Mesodermal cell (in vitro differentiated cells): ENCODE measurements around the gene PARPBP.
"Not testable (repeated sequence)": the region's sequence is repeated elsewhere in the genome, so short reads cannot be mapped to it uniquely, and the experiment has no call there.

Source experiments
- H3K27ac ChIP-seq: 2 replicates; pipeline ENCODE4 v1.7.0; 2013; ENCODE audit warnings: mild to moderate bottlenecking, low read depth, low read length, moderate library complexity; ENCODE audit not compliant: severe bottlenecking
- H3K36me3 ChIP-seq: 2 replicates; pipeline ENCODE4 v1.7.1; 2013; ENCODE audit warnings: mild to moderate bottlenecking, low read length, moderate library complexity; ENCODE audit not compliant: control insufficient read depth, insufficient read depth
- H3K4me1 ChIP-seq: one replicate; pipeline ENCODE4 v1.7.1; 2013; ENCODE audit warnings: mild to moderate bottlenecking, low read length; ENCODE audit not compliant: insufficient read depth, control insufficient read depth, poor library complexity, severe bottlenecking
- H3K4me3 ChIP-seq: 2 replicates; pipeline ENCODE4 v1.7.0; 2013; ENCODE audit warnings: low read length, control low read depth, mild to moderate bottlenecking; ENCODE audit not compliant: insufficient read depth, poor library complexity, severe bottlenecking; ENCODE audit errors: extremely low read depth
- H3K9me3 ChIP-seq: 2 replicates; pipeline ENCODE4 v1.7.1; 2013; ENCODE audit warnings: mild to moderate bottlenecking, low read length, moderate library complexity; ENCODE audit not compliant: control insufficient read depth
- WGBS, 2 experiments: methylation state at CpG; one replicate each; pipeline ENCODE4 v1.1.5; 2013; ENCODE audit warnings: missing lambda C conversion rate in 2 of 2; ENCODE audit not compliant: insufficient coverage in 2 of 2; 5-methylcytosine and 5-hydroxymethylcytosine counted together

PARPBP gene

DNA sequence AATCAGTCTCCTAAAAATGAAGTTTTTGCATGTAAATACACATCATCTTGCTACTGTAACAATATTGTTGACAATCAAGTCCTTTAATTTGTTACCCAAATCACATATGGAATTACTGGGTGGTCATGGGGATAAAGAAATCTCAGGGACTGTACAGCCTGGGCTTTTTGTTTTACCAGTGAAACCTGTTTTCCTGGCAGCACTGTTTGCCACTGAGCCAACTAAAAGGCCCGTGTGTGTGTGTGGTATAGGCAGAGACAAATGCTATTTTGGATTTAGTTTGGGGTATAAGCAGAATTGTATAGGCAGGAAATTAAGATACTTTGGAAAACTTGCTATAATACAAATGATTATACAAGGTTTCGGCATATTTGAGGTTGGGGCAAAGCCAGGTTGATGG lies 5.8 kb upstream of the PARPBP start:
- 86 to 100% methylated on average over 1 of the region's 2 CpGs for WGBS, 2 experiments
- no peak overlapping the region for H3K4me3 ChIP-seq
- no peaks in the 10 kb centered on the region for H3K9me3 ChIP-seq
- H3K27ac ChIP-seq, result no peak overlapping the region
- peaks cover 55% of the 10 kb centered on the region for H3K36me3 ChIP-seq
- H3K4me1 ChIP-seq, result no peaks in the 10 kb centered on the region

DNA sequence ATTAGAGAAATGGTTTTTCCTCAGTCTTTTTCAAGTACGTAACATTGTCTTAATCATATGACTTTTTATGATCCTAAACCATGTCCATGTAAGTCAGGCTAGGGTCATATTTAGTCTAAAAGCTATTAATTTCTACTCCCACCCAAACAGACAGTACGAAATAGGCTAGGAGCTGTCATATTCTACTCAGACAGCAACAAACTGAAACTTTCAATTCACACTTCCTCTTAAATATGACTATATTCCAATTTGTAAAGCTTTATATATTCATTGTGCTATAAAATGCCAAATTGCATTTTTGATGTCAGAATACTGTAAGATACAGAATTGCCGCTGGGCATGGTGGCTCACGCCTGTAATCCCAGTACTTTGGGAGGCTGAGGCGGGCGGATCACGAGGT lies 3.6 kb upstream of the PARPBP start:
- H3K9me3 ChIP-seq, result no peaks in the 10 kb centered on the region
- WGBS, 2 experiments, result 89 to 90% methylated on average over 5 of the region's 7 CpGs
- H3K4me1 ChIP-seq, result no peaks in the 10 kb centered on the region
- H3K27ac ChIP-seq, result no peak overlapping the region
- no peak overlapping the region for H3K4me3 ChIP-seq
- H3K36me3 ChIP-seq, result peaks cover 38% of the 10 kb centered on the region

DNA sequence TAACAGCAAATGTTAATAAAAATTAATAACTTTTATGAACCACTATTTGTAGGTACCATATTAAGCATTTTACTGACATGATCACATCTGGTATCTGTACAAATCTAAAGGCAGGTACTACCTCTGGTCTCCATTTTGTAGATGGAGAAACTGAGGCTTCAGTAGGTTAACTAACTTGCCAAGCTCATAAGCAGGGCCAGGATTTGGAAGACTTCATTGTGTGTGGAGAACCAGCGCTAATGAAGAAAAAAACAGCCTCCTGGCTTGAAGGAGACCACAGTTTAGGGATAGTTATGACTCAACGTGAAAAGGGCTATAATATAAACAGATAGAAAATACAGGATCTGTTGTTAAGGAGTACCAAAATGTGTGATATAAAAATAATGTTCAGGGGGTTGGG lies 1.1 kb upstream of the PARPBP start:
- Histone ChIP-seq H3K27ac (no peak overlapping the region), H3K4me1 (no peaks in the 10 kb centered on the region), H3K9me3 (no peaks in the 10 kb centered on the region), H3K4me3 (peak overlapping the region; percentile 87), H3K36me3 (peaks cover 31% of the 10 kb centered on the region)
- WGBS, 2 experiments, result 85 to 94% methylated on average over 2 of the region's 2 CpGs

DNA sequence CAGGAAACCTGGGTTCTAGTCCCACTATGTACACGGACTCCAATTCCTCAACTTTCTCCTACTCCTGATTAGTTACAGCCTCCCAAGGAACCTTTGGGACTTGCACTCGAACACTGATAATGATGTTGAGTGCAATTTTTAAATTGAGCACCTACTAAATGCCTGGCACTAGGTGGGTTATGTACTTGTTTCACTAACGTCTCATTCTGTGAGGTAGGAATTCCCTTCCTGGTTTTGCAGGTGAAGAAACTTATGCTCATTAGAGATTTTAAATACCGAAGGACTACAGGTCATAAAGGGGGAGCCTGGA lies 536 bp downstream of the PARPBP start:
- Histone ChIP-seq H3K4me1 (no peaks in the 10 kb centered on the region), H3K9me3 (no peaks in the 10 kb centered on the region), H3K4me3 (peak overlapping the region; percentile 87), H3K36me3 (peaks cover 30% of the 10 kb centered on the region), H3K27ac (peak overlapping the region; percentile 85)
- WGBS, 2 experiments, result 0 to 14% methylated on average over 1 of the region's 4 CpGs

DNA sequence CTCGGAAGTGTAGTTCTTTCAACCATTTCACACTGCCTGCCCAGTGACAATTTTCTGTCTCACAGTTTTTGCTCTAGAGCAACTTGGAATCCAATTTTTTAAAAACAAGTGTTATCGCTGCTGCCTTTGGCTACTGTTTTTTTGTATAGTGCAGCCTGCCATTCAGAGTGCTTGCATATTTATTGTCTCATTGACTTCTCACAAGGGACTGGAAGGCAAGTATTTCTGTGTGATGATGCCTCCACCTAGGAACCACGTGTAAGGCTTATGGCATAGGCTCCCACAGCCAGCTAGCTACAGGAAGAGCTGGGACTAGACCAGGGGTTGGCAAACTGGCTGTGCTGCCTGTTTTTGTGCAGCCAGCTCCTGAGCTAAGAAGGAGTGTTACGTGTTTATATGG lies 903 bp downstream of the PARPBP start:
- peak overlapping the region; percentile 87 for H3K4me3 ChIP-seq
- H3K4me1 ChIP-seq, result no peaks in the 10 kb centered on the region
- H3K9me3 ChIP-seq, result no peaks in the 10 kb centered on the region
- peak overlapping the region; percentile 85 for H3K27ac ChIP-seq
- WGBS, 2 experiments, result 12 to 20% methylated on average over 2 to 3 of the region's 4 CpGs
- H3K36me3 ChIP-seq, result peaks cover 34% of the 10 kb centered on the region

DNA sequence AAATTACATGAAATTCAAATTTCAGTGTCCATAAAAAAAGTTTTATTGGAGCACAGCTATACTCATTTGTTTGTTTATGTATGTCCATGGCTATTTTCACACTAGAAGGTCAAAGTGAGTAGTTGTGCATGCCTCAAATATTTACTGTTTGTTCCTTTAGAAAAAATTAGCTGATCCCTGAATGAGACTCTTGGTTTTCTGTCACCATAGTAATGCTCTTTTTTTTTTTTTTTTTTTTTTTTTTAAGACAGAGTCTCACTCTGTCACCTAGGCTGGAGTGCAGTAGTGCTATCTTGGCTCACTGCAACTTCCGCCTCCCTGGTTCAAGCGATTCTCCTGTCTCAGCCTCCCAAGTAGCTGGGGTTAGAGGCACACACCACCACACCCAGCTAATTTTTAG lies 1.3 kb downstream of the PARPBP start:
- not testable (repeated sequence) for H3K4me1 ChIP-seq, H3K9me3 ChIP-seq, H3K27ac ChIP-seq
- WGBS, 2 experiments, result 80 to 87% methylated on average over 1 to 2 of the region's 2 CpGs
- peak overlapping the region; percentile 87 for H3K4me3 ChIP-seq
- H3K36me3 ChIP-seq, result peaks cover 34% of the 10 kb centered on the region

DNA sequence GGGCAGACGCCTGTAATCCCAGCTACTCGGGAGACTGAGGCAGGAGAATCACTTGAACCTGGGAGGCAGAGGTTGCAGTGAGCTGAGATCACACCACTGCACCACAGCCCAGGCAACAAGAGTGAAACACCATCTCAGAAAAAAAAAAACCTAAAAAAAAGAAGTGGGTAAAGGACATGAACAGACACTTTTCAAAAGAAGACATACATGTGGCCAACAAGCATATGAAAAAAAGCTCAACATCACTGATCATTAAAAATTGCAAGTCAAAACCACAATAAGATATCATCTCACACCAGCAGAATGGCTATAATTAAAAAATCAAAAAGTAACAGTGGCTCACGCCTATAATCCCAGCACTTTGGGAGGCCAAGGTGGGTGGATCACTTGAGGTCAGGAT lies 10.7 kb downstream of the PARPBP start:
- H3K27ac ChIP-seq, H3K4me1 ChIP-seq, H3K9me3 ChIP-seq, H3K4me3 ChIP-seq: not testable (repeated sequence)
- 86 to 100% methylated on average over 1 of the region's 3 CpGs for WGBS, 2 experiments
- peaks cover 37% of the 10 kb centered on the region for H3K36me3 ChIP-seq

DNA sequence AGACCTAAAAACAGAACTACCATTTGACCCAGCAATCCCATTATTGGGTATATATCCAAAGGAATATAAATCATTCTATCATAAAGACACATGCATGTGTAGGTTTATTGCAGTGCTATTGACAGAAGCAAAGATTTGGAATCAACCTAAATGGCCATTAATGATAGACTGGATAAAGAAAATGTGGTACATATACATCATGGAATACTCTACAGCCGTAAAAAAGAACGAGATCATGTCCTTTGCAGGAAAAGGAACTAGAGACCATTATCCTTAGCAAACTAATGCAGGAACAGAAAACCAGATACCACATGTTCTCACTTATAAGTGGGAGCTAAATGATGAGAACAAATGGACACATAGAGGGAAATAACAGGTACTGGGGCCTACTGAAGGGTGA lies 11.5 kb downstream of the PARPBP start:
- not testable (repeated sequence) for H3K4me3 ChIP-seq, H3K9me3 ChIP-seq, H3K27ac ChIP-seq, H3K4me1 ChIP-seq
- H3K36me3 ChIP-seq, result peaks cover 34% of the 10 kb centered on the region
- WGBS, 2 experiments, result no CpG with 5 or more reads among the region's 2 CpGs

DNA sequence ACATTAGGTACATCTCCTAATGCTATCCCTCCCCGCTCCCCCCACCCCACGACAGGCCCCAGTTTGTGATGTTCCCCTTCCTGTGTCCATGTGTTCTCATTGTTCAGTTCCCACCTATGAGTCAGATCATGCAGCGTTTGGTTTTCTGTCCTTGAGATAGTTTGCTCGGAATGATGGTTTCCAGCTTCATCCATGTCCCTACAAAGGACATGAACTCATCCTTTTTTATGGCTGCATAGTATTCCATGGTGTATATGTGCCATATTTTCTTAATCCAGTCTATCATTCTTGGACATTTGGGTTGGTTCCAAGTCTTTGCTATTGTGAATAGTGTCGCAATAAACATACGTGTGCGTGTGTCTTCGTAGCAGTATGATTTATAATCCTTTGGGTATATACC lies 17.6 kb downstream of the PARPBP start:
- not testable (repeated sequence) for H3K4me1 ChIP-seq, H3K4me3 ChIP-seq, H3K27ac ChIP-seq, H3K9me3 ChIP-seq
- H3K36me3 ChIP-seq, result peaks cover 14% of the 10 kb centered on the region
- WGBS, 2 experiments, result 100% methylated on average over 1 of the region's 8 CpGs; no CpG with 5 or more reads in 1 of the 2 experiments

DNA sequence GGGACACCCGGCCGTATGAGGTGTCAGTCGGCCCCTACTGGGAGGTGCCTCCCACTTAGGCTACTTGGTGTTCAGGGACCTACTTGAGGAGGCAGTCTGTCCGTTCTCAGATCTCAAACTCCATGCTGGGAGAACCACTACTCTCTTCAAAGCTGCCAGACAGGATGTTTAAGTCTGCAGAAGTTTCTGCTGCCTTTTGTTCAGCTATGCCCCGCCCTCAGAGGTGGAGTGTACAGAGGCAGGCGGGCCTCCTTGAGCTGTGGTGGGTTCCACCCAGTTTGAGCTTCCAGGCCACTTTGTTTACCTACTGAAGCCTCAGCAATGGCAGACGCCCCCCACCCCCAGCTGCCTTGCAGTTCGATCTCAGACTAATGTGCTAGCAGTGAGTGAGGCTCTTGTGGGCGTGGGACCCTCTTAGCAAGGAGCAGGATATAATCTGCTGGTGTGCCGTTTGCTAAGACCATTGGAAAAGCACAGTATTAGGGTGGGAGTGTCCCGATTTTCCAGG lies 22.9 kb downstream of the PARPBP start:
- not testable (repeated sequence) for H3K36me3 ChIP-seq, H3K4me3 ChIP-seq, H3K4me1 ChIP-seq, H3K27ac ChIP-seq, H3K9me3 ChIP-seq
- WGBS, 2 experiments, result 88 to 92% methylated on average over 8 to 9 of the region's 11 CpGs

DNA sequence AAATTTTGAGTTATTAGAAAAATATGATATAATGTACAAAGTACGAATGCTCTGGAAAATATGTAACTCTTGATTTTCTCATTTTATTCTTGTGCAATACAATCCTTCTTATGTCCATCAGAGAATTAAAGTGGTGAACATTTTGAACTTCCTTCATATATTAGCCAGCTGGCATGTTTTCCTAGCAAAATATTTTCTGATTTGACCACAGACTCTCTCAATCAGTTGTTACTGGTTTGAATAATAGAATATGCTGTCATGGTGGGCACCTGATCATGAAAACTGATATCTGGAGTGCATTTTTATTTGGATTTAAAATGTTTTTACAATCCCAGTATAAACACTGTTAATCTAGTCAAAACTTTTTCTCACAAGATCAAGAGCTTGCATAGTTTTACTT lies 24.2 kb downstream of the PARPBP start:
- H3K36me3 ChIP-seq, result peaks cover 5% of the 10 kb centered on the region
- H3K9me3 ChIP-seq, result no peaks in the 10 kb centered on the region
- no peaks in the 10 kb centered on the region for H3K4me1 ChIP-seq
- no peak overlapping the region for H3K27ac ChIP-seq
- H3K4me3 ChIP-seq, result no peak overlapping the region
- WGBS, 2 experiments, result no CpG with 5 or more reads among the region's 1 CpG
